Hematopoietic multipotent progenitor cell treated with erythropoietin and hydrocortisone succinate and interleukin-3 and kit ligand, for 8 days (in vitro differentiated cells): Measurements from ENCODE around the gene NUDT19.
A peak's percentile ranks its signal among the peaks of the same experiment; 100 is the strongest.
"Not testable (repeated sequence)": the region's sequence is repeated elsewhere in the genome, so short reads cannot be mapped to it uniquely, and the experiment has no call there.

Experiments used
- DNase-seq: peaks from one replicate; pipeline ENCODE4 v3.0.0-alpha.2; 2015

Gene NUDT19

DNA sequence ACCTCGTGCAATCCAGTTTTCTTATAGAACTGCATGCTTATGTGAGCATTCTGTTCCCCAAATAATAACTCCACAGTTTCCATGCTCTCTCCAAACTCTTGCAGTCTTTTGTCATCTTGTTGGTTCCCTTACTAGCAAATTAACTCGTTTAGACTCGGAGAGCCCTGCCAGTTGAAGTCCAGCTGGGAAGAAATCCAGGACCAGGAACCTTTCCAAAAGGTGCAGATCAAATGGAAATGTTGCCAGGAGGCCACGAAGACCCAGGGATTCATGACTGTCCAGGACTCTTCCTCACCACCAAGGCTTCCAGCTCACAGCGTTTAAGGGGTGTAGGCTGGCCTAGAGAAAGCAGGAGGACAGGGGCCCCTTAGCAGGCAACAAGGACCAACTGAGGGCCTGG is 25.9 kb downstream of the NUDT19 start:
- DNase-seq = no peak

- no peak for DNase-seq
Measured at GRCh38 chr19:32718286-32718685, 26.7 kb downstream of the NUDT19 start.

GRCh38 chr19:32719611-32720059 is 28.0 kb downstream of the NUDT19 start, which contains the start of gene TDRD12:
TSS of gene TDRD12 (plus strand) at chr19:32719767. CDS start at chr19:32720073, 306 bp downstream.
- no peak for DNase-seq

GRCh38 chr19:32720216-32720935 is 28.8 kb downstream of the NUDT19 start:
- no peak for DNase-seq

GRCh38 chr19:32720936-32721250 is 29.3 kb downstream of the NUDT19 start:
- DNase-seq = no peak

DNA sequence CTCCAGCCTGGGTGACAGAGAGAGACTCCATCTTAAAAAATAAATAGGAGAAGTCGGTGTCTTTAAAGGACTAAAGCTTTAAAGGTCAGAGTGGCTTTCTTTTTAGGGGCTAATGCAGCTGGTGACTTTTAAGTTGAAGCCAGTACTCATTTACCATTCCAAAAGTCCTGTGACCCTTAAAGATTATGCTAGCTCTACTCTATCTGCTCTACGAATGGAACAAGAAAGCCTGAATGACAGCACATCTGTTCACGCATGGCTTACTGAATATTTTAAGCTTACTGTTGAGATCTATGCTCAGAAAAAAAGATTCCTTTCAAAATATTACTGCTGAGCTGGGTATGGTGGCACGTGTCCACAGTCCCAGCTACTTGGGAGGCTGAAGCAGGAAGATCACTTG is 44.3 kb downstream of the NUDT19 start:
- DNase-seq = no peak

DNA sequence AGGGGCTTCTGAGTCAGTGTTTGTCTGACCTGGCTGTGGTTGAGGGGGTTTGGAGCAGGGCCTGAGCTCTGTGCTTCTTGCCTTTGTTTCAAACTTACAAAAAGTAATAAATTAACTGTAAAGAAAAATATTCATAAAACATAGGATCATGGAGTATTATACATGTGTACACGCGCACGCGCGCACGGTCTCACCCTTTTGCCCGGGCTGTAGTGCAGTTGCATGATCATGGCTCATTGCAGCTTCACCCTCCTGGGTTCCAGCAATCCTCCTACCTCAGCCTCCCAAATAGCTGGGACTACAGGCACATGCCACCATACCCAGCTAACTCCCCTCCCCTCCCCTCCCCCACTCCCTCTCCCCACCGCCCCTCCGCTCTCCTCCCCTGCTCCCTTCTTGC is 51.4 kb downstream of the NUDT19 start:
- DNase-seq = no peak

DNA sequence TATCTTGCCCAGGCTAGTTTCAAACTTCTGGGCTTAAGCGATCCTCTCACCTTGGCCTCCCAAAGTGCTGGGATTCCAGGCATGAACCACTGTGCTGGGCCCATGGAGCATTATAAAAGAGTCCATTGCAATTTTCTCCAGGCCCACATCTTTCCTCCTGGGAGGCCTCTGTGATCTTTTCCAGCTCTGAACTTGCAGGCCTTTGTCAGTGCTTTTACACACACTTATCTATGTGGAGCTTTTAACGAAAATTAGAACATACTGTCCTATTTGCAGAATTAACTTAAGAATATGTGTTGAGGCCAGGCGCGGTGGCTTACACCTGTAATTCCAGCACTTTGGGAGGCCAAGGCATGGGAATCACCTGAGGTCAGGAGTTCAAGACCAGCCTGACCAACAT is 51.8 kb downstream of the NUDT19 start:
- DNase-seq = no peak

DNA sequence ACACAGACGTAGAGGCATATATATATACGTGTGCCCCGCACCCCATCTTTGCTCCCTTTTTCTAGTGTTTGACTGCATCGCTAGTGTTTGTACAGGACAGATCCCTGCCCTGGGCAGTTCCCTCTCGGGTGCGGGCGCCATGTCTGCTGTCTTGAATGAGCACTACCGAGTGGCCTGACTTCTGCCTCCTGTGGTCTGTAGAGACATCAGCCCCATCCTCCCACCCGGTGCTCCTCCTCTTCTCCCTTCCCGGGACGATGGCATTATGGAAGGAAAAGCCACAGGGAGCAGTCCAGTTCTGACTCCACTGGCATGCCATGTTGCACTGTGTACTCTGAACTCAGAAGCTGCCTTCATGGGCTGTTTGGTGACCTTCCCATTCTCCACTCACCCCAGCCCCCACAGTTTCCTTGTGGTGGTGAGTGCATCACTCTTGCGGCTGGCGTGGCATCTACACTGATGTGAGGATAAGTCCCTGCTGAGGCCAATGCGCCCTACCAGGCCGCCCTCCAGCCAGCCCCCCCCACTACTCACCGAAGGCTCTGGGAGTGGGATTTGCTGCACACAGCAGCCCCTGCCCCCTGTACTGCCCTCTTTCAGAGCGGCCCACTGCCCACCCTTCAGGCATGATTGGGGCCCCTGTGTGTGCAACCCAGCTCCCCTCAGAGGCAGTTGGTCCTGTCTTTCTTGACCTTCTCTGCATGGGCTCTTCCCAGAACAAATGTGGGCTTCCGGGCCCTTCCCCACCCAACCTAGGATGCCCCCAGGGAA is 53.1 kb downstream of the NUDT19 start:
- no peak for DNase-seq

- DNase-seq = not testable (repeated sequence)
Measured at GRCh38 chr19:32745594-32746251, 54.1 kb downstream of the NUDT19 start.

GRCh38 chr19:32746631-32747196 is 55.1 kb downstream of the NUDT19 start:
- not testable (repeated sequence) for DNase-seq

DNA sequence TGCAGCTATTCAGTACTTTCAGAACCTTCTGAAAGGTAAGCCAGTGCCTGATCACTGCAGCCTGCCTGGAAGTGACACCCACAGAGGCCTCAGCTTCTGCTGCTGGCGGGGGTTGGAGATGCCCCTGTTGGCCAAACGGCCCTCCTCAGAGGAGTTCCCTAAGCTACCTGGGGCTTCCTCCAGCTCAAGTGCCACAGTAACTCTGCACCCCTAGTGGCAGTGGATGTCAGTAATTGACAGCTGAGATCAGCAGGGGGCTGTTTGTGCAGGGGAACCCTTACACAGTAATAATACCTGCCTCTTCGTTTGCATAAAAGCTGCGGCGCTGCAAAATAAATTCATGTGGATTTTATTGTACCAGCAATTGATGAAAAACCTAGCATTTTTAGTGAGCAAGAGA is 56.9 kb downstream of the NUDT19 start:
- DNase-seq = peak; percentile 14

DNA sequence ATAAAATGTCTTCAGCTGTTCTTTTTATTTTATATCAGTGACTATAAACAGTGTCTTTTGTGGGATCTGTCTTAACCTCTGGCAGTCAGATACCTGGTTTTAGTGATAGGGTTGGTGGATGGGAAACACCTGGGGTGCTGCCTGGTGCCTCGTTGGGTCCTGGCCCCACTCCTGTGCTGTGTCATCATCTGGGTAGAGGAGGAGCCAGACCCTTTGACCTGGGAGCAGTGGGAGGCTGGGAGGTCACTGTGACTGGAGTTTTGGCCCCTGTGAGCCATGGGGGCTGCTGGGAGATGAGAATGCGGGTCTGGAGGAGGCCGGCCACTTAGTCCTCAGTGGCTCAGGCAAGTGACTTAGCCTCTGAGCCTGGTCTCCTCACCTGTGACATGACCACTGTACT is 57.3 kb downstream of the NUDT19 start:
- DNase-seq = no peak

DNA sequence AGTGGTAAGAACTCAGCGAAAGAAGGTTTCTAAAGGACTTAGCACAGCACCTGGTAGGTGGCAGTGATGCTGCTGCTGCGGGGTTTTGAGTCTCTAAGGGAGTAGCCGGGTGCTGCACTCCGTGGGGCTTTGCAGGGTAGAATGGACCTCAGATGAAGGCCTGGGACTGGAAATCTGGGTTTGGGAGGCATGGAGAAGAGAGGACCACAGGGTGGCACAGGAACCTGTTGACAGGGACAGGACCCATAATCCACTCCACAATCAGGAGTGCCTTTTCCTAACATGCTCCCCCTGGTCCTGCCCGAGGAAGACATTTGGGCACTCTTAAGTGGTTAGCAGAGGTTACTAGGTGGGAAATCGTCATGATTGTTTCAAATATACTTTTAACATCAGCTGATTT is 57.7 kb downstream of the NUDT19 start:
- no peak for DNase-seq

DNA sequence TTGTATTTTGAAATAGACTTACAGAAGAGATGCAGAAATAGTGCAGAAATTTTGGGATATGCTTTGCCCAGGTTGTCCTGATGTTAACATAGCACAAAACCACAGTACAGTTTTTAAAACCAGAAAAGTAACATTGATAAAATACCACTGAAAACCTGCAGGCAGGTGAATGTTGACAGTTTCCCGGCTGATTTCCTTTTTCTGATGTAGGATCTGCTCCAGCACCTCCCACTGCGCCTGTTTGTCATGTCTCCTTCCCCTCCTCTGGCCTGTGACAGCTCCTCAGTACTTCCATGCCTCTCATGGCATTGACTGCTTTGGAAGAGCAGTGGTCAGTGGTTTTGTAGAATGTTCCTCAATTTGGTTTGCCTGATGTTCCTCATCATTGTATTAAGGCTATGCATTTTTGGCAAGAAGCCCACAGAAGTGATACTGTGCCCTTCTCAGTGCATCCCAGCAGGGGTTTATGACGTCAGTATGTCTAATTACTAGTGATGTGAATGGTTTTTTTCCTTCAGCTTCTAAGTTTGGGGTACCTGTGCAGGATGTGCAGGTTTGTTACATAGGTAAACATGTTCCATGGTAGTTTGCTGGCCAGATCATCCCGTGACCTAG is 58.9 kb downstream of the NUDT19 start:
- DNase-seq = peak; percentile 14

DNA sequence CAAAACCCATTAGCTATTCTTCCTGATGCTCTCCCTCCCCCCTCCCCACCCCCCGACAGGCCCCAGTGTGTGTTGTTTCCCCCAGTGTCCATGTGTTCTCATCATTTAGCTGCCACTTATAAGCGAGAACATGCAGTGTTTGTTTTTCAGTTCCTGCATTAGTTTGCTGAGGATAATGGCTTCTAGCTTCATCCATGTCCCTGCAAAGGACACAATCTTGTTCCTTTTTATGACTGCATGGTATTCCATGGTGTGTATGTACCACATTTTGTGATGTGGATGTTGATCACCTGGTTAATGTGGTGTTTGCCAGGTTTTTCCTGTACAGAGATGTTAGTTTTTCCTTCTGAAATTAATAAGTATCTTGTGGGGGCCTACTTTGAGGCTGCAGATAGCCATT is 59.4 kb downstream of the NUDT19 start:
- DNase-seq = no peak

DNA sequence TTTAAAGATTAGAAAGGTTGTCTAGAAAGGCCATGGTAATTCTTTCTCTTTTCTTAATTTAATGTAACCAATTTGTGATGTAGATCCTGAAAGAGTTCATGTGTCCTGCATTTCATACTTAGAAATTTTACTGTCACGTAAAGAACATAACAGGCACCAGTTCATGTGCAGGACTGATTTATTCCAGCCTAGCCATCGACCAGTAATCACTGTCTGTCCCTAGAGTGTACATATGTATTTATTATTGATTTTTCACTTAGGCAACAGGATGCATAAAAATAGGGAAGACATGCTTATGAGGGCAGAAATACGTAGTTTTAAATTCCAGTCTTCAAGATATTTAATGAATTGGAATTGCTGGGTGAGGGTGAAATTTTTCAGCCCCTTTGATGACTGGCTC is 65.6 kb downstream of the NUDT19 start:
- DNase-seq = no peak
